ENCODE results near the gene ALDH3A1. TPM values are rescaled to one million over a fixed set of nuclear protein-coding genes. Genes with fewer than 3 reads are reported as not detected.

The ALDH3A1 gene
- total RNA-seq (ENCODE audit: low replicate concordance): 0.54 TPM in 1 of 2 replicates, not detected in the other

GRCh38 chr17:19747829-19748806 lies at the start of gene ALDH3A1:
ALDH3A1 (minus strand) TSS chr17:19748298; CDS start chr17:19745129, 3,169 bp downstream.
- no peak for DNase-seq (ENCODE audit: low read depth)
- H3K4me3 ChIP-seq (ENCODE audit: low read depth, low read length): no peak within 1 kb of the TSS
- no peak for TF ChIP-seq CTCF (IDR thresholded peaks at IDR 0.05; ENCODE audit: insufficient read depth, low read length)

- H3K4me3 ChIP-seq (ENCODE audit: low read depth, low read length): no peak overlapping the region
- no peak for DNase-seq (ENCODE audit: low read depth)
Measured at GRCh38 chr17:19796457-19796856, 48.4 kb upstream of the ALDH3A1 start.

GRCh38 chr17:19791918-19792550 lies 43.9 kb upstream of the ALDH3A1 start:
- H3K4me3 ChIP-seq (ENCODE audit: low read depth, low read length): no peak overlapping the region
- no peak for DNase-seq (ENCODE audit: low read depth)
- no peak for TF ChIP-seq CTCF (IDR thresholded peaks at IDR 0.05; ENCODE audit: insufficient read depth, low read length)

More at GRCh38 chr17:19796457-19796856, 48.4 kb upstream of the ALDH3A1 start:
- no peak for TF ChIP-seq CTCF (IDR thresholded peaks at IDR 0.05; ENCODE audit: insufficient read depth, low read length)

- no peak overlapping the region for H3K4me3 ChIP-seq (ENCODE audit: low read depth, low read length)
- no peak for DNase-seq (ENCODE audit: low read depth)
- no peak for TF ChIP-seq CTCF (IDR thresholded peaks at IDR 0.05; ENCODE audit: insufficient read depth, low read length)
Measured at GRCh38 chr17:19787733-19788357, 39.7 kb upstream of the ALDH3A1 start.

GRCh38 chr17:19785854-19786253 lies 37.8 kb upstream of the ALDH3A1 start:
- H3K4me3 ChIP-seq (ENCODE audit: low read depth, low read length): no peak overlapping the region
- TF ChIP-seq CTCF (IDR thresholded peaks at IDR 0.05; ENCODE audit: insufficient read depth, low read length): no peak
- DNase-seq (ENCODE audit: low read depth): peak; percentile 11
